Measurements from ENCODE around the gene TUBA3D. TPM values are rescaled to one million over a fixed set of nuclear protein-coding genes. Genes with fewer than 3 reads are reported as not detected.
"Not testable (repeated sequence)": the region's sequence is repeated elsewhere in the genome, so short reads cannot be mapped to it uniquely, and the experiment has no call there.

TUBA3D gene
- not detected for total RNA-seq
- long read RNA-seq = 0 reads

- no peak for DNase-seq (ENCODE audit: low spot score)
Measured at GRCh38 chr2:131475831-131476230, at the start of gene TUBA3D. Gene TUBA3D (plus strand): TSS chr2:131476119. CDS start chr2:131476200, 81 bp downstream.

- no peak for DNase-seq (ENCODE audit: low spot score)
Measured at GRCh38 chr2:131426727-131427126, 49.2 kb upstream of the TUBA3D start.

GRCh38 chr2:131431336-131431735 is 44.6 kb upstream of the TUBA3D start:
- no peak for DNase-seq (ENCODE audit: low spot score)

GRCh38 chr2:131440742-131441468 is 35.0 kb upstream of the TUBA3D start:
- DNase-seq (ENCODE audit: low spot score) = not testable (repeated sequence)

GRCh38 chr2:131444736-131445514 is 31.0 kb upstream of the TUBA3D start:
- not testable (repeated sequence) for DNase-seq (ENCODE audit: low spot score)

GRCh38 chr2:131445515-131445797 is 30.5 kb upstream of the TUBA3D start:
- not testable (repeated sequence) for DNase-seq (ENCODE audit: low spot score)

GRCh38 chr2:131445896-131446295 is 30.0 kb upstream of the TUBA3D start:
- no peak for DNase-seq (ENCODE audit: low spot score)

GRCh38 chr2:131447981-131448380 is 27.9 kb upstream of the TUBA3D start:
- DNase-seq (ENCODE audit: low spot score) = not testable (repeated sequence)

GRCh38 chr2:131451265-131451949 is 24.5 kb upstream of the TUBA3D start:
- not testable (repeated sequence) for DNase-seq (ENCODE audit: low spot score)

GRCh38 chr2:131454914-131455313 is 21.0 kb upstream of the TUBA3D start:
- not testable (repeated sequence) for DNase-seq (ENCODE audit: low spot score)

- DNase-seq (ENCODE audit: low spot score) = not testable (repeated sequence)
Measured at GRCh38 chr2:131467722-131468121, 8.2 kb upstream of the TUBA3D start.

- DNase-seq (ENCODE audit: low spot score) = not testable (repeated sequence)
Measured at GRCh38 chr2:131470944-131471343, 5.0 kb upstream of the TUBA3D start.

GRCh38 chr2:131471624-131472023 is 4.3 kb upstream of the TUBA3D start:
- not testable (repeated sequence) for DNase-seq (ENCODE audit: low spot score)

GRCh38 chr2:131473266-131473665 is 2.7 kb upstream of the TUBA3D start:
- not testable (repeated sequence) for DNase-seq (ENCODE audit: low spot score)

GRCh38 chr2:131476363-131476762 is 444 bp downstream of the TUBA3D start:
- DNase-seq (ENCODE audit: low spot score) = not testable (repeated sequence)

- DNase-seq (ENCODE audit: low spot score) = not testable (repeated sequence)
Measured at GRCh38 chr2:131477227-131477626, 1.3 kb downstream of the TUBA3D start.

- DNase-seq (ENCODE audit: low spot score) = not testable (repeated sequence)
Measured at GRCh38 chr2:131478074-131478849, 2.3 kb downstream of the TUBA3D start.

GRCh38 chr2:131478850-131479461 is 3.0 kb downstream of the TUBA3D start:
- not testable (repeated sequence) for DNase-seq (ENCODE audit: low spot score)

- not testable (repeated sequence) for DNase-seq (ENCODE audit: low spot score)
Measured at GRCh38 chr2:131480351-131480750, 4.4 kb downstream of the TUBA3D start.

GRCh38 chr2:131482506-131483155 is 6.7 kb downstream of the TUBA3D start:
- DNase-seq (ENCODE audit: low spot score) = peak; percentile 84

All from mesenteric fat pad (tissue), 1 donor.